Activated CD4-positive, CD25-positive, alpha-beta regulatory T cell treated with anti-CD3 and anti-CD28 coated beads, Interleukin-2, amount 50 U/mL, for 24 hours (primary cell): Measurements from ENCODE around the gene HOOK1.
"Not testable (repeated sequence)": the region's sequence is repeated elsewhere in the genome, so short reads cannot be mapped to it uniquely, and the experiment has no call there.

Experiments used
- ATAC-seq, 2 donors: fragments of 150-1000 bp; cut with Tn5 transposase; one replicate each; pipeline ENCODE4 v1.10.0; 2021; ENCODE audit warnings: mild to moderate bottlenecking in 1 of 2, moderate library complexity in 1 of 2

HOOK1 gene

GRCh38 chr1:59827055-59827643 lies 12.4 kb downstream of the HOOK1 start:
- no peak for ATAC-seq

DNA sequence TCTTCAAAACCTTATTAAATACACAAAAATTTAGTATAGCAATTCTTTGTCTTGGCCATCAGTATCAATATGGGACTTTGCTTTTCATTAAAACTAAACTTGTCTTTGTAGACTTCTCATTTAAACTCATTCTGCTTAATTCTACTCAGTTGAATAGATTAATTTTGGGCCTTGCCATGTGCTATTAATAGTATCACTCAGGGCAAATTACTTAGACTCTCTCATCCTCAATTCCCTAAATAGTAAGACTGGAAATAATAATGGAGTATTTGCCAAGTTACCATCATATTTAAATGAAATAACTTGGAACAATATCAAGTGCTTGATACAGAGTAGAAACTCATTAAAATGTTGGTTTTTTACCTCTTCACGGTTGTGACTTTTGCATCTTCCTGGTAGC lies 13.4 kb downstream of the HOOK1 start:
- no peak for ATAC-seq

DNA sequence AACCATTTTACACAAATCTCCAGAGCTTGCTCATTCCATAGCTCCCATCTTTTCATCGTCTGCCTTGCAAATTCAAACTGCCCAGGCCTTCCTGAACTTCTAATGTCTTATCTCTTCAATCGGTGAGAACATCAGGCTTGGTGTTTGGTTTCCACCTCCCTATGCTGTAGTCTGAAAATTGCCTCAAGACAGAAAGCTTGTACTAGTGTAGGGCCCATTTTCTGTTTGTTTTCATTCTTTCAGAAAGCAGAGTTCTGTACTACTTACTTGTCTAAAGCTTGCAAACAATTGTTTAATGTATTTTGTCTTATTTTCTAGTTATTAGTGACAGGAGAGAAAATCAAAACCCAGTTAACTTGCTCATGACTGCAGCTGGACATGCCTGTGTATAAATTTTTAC lies 16.8 kb downstream of the HOOK1 start:
- no peak for ATAC-seq

DNA sequence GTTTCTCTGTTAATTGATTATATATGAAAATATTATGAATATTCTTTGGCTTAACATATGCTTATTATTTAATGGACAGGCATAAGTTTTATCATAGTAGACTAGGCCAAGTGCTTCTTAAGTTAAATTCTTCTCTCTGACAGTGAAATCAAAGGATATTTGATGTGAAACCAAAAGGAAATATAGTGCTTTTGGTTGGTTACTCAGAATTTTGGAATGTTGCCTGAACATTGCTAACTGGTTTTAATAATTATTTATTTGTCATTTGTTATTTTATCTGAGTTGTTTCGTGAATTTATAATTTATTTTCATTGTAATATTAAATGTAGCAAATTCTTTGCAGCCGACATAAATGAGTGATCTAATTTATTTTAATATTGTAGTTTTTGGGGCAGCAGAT lies 18.3 kb downstream of the HOOK1 start:
- no peak for ATAC-seq

- no peak for ATAC-seq
These were observed 19.2 kb downstream of the HOOK1 start for GRCh38 chr1:59833991-59834390.

GRCh38 chr1:59837857-59838256 lies 23.1 kb downstream of the HOOK1 start:
- ATAC-seq = not testable (repeated sequence)

- no peak for ATAC-seq
These were observed 30.3 kb downstream of the HOOK1 start for GRCh38 chr1:59845091-59845490.

GRCh38 chr1:59846209-59846894 lies 31.6 kb downstream of the HOOK1 start:
- no peak for ATAC-seq

DNA sequence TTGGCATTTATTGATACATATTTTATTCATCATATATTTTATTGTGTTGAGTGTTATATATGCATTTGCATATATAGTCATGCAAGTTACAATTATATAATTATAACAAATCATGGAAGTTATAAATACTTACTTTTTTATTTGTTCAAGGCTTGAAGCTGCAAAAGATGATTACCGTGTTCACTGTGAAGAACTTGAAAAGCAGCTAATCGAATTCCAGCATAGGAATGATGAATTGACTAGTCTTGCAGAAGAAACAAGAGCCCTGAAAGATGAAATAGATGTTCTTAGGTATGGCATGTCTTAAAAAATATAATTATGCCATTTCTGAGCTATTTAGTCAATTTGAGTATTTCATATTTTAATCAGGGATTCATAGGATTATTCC lies 32.1 kb downstream of the HOOK1 start:
- no peak for ATAC-seq

DNA sequence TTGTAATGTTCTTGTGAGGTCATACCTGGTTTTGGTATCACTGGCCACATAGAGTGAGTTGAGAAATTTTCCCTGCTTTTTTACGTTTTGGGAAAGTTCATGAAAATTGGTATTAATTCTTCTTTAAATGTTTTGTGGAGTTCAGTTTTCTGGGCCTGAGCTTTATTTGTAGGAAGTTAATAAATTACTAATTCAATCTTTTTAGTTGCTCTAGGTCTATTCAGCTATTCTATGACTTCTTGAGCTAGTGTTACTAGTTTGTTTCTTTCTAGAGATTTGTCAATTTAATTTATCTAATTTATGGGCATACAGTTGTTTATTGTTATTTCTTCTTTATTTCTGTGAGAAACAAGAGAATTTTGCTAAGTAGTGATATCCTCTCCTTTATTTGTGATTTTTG lies 37.4 kb downstream of the HOOK1 start:
- no peak for ATAC-seq

DNA sequence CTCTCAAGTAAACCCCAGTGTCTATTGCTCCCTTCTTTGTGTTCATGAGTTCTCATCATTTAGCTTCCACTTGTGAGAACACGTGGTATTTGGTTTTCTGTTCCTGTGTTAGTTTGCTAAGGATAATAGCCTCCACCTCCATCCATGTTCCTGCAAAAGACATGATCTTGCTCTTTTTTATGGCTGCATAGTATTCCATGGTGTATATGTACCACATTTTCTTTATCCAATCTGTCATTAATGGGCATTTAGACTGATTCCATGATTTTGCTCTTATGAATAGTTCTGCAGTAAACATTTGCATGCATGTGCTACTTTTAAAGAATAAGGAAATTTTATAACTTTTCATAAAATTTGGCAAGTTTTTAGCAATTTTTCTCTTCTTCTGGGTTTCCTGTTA lies 40.5 kb downstream of the HOOK1 start:
- ATAC-seq = not testable (repeated sequence)

DNA sequence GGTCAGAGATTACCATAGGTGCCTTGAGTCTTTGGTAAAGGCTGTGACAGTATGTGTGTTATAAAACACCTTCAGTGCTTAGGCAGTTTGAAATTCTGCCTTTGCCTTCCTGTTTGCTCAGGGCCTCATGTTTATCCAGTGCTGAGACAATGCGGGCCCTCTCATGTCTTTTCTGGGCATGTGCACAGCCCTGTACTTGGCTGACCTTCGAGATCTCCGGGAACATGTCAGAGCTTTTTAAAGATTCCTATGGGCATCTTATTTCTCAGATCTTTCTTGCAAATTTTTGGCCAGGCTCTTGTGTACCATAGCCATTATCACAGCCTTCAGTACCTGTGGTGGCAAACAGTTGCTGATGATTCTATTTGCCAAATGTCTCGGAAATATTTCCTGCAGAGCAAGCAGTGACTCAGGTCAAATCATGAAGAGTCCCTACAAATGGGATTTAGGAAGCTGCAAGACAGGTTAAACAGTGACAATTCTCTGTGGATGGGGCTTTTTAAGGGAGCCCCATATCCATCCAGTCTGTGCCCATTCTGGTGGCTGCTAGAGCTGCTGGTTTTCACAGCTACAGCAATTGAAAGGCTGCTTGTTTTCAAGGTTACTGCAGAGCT lies 42.1 kb downstream of the HOOK1 start:
- no peak for ATAC-seq

GRCh38 chr1:59857679-59858354 lies 43.1 kb downstream of the HOOK1 start:
- ATAC-seq = no peak

DNA sequence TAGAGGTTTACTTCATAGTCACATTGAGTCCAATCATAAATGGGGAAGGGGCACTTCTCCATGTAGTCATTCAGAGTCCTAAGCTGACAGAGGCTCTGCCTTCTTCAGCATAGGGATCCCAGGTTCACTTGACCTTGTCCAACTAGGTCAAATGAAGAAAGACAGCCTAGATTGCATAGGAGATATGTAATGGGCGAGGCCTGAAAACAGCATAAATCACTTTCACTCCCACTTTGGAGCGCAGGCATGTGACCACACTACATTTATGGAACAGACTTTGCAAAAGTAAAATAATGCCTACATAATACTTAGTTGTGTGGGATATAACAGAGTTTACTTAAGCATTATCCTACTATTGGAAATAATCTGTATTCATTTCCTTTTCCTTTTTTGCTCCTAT lies 51.7 kb downstream of the HOOK1 start:
- no peak for ATAC-seq

GRCh38 chr1:59871746-59872145 lies 57.0 kb downstream of the HOOK1 start:
- no peak for ATAC-seq

- no peak for ATAC-seq
These were observed 62.4 kb downstream of the HOOK1 start for GRCh38 chr1:59877108-59877682.

DNA sequence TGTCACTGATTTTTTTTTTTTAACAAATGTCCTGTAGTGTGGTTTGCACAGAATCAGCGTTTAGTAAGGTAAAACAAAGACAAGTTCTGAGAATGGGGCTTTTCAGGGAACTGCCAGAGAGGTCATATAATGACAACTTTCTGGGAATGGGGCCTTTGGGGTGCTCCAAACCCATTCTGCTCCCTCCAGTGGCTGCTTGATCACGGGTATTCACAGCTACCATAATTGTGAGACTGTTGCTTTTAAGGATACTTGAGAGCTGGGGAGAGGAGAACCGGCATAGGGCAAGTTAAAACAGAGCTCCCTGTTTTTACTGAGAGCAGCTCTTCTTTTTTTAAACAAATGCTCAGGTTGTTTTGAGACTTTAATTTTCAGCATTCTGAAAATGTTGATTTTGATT lies 63.6 kb downstream of the HOOK1 start:
- no peak for ATAC-seq

GRCh38 chr1:59879574-59879973 lies 64.8 kb downstream of the HOOK1 start:
- no peak for ATAC-seq

DNA sequence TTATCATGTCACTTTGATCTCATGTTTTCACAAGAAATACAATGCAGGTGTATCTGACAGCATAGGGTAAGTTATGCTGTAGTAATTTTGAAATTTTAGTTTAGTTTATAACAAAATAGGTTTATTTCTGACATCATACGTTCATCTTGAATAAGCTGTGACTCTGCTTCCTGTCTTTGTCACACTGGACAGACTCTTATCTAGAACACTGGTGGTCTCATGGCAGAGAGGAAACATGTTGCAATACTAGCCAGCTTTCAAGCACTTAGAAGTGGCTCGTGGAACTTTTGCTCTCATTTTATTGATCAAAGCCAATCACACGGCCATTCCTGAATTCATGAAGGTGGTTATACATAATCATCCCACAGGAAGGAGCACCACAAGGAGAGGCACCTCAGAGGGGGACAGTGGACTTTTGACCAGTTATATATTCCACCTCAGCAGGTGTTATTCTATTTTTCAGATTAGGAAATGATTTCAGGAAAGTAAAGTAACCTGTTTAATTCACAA lies 65.3 kb downstream of the HOOK1 start:
- no peak for ATAC-seq

- no peak for ATAC-seq
These were observed 66.0 kb downstream of the HOOK1 start for GRCh38 chr1:59880735-59881134.

GRCh38 chr1:59885160-59885832 lies 70.5 kb downstream of the HOOK1 start:
- ATAC-seq = no peak
